ENCODE results near the gene ZMYND10. TPM values are rescaled to one million over a fixed set of nuclear protein-coding genes. Genes with fewer than 3 reads are reported as not detected.

ZMYND10 gene
- total RNA-seq, 1 experiment from 2014 or later: 0.30 TPM

DNA sequence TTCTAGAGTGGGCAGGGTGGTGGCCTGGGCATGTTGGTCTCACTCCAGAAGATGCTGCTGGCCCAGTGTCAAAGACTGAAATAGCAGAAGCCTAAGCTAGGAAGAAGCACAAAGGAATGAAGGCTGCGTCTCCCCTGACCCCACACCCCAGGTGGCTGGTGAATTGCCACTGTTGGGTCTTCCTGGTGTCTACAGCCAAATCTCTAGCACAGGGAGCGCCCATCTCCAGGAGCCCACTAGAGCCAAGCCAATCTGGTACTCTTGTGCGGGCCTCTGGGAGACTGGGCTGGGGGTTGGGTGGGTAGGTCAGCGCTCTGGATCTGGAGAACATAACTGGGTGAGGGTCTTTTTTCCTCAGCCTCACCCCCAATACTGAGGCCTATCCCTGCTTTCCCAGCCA is 18.4 kb downstream of the ZMYND10 start:
- DNase-seq (ENCODE audit: extremely low read depth, low read depth): no peak

DNA sequence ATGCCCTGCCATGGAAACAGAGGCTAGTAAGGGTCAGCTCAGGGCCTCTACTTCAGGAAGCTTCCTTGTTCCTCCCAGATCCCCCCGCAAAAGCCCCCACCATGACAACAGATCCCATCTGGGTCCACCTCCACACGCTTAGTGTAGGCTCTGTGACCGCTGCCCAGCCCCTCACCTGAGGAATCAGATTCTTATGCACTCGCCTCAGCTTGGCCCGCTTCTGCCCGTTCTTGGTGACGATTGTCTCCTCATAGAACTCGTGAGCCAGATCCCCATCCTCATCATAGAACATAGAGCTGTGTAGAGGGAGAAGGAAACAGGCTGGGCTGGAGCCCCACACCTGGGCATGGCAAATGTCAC is 19.4 kb downstream of the ZMYND10 start:
- DNase-seq (ENCODE audit: extremely low read depth, low read depth): no peak

DNA sequence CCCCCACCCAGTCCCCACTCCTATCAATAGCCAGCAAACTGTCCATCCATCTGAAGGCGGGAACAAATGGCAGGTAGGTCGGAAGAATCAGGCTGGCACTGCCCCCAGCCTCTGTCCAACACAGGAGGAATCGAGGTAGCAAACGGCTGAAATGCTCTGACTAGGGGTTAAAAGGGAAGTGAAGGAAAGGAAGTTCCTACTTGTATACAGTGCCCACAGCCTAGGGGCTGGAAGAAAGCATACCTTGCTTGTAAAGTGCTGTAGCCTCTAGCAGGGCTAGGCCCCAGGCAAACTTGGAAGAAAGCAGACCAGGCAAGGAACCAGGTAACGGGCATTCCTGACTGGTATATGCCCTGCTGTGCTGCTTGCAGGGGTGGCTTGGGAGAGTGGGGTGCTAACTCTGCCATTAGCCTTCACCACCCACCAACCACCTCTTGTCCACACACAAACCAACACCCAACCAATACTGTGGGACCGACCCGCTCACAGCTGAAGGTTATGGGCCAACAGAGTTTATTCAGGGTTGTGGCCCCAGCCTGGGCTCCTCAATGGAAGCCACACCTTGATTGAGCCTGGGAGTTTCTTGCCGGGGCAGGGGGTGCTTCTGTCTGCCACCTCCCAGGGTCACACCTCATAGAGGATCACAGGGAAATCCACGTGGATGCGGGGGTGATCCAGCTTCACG is 19.9 kb downstream of the ZMYND10 start:
- DNase-seq (ENCODE audit: extremely low read depth, low read depth): no peak

DNA sequence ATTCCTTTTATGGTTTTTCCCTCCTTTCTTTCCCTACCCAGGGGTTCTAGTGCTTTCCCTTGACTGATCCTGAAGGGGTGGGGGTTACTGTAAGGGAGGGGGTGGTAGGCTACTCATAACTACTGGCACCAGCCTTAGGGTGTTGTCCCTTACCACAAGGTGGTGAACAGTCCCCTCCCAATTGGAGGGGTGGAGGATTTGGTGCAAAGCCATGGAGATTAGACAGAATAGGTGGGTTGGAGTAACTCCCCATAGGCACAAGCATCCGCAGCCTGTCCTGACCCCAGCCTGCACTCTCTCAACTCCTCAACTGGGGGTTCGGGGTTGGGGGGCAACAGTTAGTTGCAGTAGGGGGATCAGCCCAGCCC is 20.4 kb downstream of the ZMYND10 start:
- DNase-seq (ENCODE audit: extremely low read depth, low read depth): no peak

DNA sequence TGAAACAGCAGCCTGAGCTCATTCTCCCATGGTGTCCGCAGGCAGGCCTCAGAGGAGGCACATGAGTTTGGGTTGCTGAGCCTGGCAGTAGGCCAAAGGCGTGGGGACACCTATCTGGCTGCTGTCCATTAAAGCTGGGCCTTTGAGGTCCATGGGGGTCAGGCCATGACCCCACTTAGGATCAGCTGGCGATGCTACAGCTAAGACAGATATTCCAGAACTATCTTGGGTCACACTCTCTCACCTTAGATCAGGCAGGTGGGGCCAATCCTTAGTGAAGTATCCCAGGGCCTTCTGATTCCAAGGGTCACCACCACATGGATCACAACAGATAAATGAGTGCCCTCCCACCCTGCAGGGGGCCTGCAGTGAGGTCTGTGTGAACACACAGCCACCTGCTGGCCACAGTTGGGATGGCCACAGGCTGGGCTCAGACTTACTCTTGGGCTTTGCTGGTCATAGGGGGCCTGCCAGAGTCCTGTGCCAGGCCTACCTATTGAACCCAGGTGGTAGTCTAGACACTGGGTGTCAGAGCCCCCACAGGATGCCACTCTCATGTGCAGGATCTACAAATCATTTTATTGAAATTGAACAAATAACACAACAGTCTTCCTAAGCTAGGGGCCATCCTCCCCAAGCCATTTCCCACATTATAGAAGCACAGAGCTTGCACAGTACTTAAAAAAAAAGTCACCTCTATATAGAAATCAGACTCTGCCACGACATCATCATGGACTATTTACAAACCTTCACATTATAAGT is 21.0 kb downstream of the ZMYND10 start:
- DNase-seq (ENCODE audit: extremely low read depth, low read depth): peak; percentile 54

DNA sequence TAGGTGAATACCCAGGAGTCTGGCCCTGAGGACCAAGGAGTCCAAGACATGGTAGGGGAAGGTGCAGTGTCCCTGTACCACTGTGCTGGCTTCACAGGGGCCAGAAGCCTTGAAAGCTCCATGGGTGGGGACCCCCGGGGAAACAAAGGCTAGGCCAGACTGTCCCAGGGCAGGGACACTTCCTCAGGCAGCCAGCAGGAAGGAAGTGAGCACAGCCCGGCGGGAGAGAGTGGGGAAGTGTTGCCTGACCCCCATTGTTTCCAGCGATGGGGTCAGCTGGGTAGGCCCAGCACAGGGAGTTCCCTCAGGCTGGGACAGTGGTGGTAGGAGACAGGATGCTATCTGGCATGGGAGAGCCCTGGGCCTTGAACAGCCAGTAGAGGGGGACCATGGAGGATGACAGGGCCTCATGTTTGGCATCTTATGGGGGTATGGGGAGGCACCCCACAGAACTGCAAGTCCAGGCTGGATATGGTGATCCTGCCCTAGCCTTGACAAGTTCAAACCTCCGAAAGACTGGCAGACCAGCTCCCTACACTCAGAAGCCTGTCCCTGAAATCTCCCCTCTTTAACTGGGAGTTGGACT is 21.8 kb downstream of the ZMYND10 start:
- DNase-seq (ENCODE audit: extremely low read depth, low read depth): no peak

DNA sequence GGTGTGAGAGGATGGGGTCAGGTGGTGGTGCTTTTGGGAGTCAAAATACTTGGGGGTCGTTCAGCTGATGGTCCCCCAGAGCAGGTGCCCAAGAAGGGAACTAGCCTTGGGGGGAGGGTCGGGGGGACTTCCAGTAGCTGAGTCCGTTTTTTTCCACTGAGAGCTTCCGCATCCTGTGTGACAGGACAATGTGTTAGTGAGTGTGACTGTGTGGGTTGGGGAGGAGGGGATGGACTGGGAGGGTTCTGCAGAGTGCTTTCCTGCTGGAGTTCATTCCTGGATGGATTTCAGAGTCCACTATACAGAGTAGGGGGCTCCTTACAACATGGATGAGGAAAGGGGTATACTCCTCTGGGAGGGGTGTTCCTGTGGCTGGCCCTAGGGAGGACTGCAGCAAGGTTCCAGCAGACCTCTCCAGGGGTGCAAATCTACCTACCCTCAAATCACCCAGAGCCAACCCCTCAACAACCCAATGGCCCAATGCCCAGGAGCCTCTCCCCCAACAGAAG is 22.4 kb downstream of the ZMYND10 start:
- DNase-seq (ENCODE audit: extremely low read depth, low read depth): no peak

DNA sequence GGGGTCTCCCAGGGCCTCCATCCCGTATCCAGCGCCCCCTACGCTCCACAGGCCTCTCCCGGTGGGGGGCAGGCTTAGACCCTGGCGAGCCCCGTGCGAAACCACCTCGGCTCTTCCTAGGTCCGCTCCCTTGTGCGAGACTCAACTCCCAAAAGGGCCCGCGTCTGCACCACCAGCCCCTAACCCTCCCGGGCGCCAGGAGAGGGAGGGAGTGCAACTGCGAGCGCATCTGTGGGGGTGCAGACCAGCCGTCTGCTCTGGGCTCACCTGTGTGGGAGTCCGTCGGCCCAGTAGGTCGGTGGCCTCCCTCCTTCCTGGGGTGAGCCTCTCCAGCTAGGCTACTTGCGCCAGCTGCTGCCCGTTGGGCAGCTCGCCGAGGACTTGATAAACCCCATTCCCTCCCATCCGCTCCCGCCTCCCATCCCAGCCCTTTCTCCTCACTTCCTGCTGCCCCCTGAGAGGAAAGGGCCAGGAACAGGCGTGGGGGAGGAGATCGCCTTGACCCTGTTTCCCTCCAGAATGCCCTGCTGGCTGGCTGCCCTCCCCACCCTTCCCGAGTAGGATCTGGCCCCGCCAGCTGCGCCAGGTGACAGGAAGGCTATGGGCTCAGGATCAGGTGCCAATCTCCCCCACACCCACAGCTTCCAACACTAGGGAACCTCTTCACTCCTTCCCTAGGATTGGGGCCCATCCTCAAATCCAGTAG is 23.0 kb downstream of the ZMYND10 start, which contains the start of gene HYAL2:
TSS of gene HYAL2 (minus strand) at position 360 of the 706 bp plus-strand sequence. CDS start 2,256 bp downstream, outside the sequence.
- DNase-seq (ENCODE audit: extremely low read depth, low read depth): no peak

DNA sequence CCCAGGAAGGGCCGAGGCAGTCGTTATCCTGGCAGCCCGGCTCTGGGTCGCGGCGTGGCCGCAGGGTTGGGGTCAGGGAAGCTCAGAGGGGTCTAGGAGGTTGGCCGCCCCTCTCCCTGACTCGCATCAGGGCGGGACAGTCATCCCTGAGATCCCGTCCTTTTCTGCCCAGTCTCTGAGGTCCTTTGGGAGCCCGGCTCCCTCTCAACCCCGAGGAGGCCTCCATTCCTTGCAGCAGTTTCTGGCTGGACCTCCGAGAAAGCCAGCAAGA is 23.5 kb downstream of the ZMYND10 start:
- DNase-seq (ENCODE audit: extremely low read depth, low read depth): no peak

DNA sequence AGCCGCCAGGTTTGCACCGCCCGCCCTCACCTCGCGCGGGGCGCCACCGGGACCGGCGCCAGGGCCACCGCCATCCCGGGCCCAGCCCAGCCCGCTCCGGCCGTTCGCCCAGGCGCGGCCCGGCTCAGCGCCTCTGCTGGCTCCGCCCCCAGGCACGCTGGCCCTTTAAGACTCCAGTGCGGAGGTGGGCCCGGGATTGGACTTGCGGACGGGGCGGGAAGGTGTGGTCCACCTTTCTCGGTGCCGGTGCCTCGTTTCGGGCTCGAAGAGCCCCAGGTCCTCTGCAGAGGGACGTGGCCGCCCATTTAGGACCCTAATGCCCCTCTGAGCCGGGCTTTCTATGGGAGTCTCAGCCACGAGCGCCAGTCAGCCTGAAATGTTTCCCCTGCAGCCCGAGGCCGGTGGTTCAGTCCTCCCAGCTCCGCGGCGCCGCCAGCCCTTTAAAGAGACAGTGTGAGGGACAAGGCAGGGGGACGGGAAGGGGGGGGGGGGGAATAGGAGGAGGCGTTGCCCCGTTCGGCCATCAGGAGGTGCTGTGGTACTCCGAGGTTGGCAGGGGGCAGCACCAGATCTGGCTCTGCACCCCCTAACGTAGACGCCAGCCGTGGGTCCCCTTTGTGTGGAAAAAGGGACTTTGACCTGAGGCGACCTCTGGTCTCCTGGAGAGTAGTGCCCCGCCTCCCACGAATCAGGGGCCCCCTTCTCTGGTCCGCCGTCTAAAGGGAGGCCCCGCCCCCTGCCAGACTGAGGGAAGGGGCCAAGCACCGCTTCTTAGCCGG is 24.0 kb downstream of the ZMYND10 start:
- peak; percentile 77 for DNase-seq (ENCODE audit: extremely low read depth, low read depth)

DNA sequence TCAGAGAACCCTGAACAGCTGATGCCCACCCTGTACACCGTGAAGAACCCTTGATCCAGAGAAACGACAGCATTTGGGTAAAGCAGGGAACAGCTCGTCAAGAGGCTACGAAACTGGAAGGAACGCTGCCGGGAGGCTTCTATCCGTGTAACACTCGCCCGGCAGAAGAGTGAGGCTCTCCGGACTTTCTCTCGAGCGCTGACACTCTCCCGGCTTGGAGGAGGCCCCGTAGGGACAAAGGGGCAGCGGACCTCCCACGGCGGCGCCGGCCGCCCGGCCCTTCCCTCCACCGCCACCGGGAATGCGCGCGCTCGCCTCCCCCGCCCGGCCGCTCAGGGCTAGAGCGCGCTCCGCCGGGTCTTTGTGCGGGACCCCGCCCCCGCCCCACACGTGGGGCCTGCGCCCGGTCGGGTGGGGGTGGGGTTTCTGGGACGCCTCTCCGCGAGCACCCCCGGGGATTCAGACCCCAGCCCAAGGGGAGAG is 24.6 kb downstream of the ZMYND10 start:
- peak; percentile 56 for DNase-seq (ENCODE audit: extremely low read depth, low read depth)

DNA sequence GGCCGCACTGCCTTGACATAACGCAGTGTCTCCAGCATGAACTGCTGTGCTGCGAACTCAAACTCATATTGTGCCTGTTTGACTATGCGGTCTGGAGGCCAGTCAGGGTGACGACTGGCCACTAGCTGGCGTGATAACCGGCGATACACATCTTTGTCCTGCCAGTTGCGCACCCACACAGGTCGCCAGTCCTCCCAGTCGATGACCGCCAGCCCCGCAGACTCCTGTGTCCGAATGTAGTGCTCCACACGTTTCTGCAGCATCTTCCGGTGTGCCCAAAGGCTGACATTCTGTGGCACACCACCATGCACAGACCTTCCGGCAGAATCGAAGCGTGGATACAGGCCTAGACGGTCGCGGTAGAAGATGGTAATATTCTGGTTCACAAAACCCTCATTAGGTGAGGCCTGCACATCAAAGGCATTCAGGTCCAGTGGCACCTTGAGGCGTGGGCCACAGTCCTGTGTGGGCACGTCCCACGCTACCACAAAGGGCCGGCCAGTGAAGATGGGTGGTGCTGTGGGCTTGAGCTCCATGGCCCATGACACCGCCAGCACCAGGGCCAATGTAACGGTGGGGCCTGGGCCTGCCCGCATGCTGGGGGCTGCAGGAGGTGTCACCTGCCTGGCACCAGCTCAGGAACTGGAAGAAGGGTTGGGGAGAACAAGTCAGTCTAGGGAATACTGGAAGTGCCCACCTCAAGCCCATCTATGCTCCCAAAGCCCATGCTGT is 25.5 kb downstream of the ZMYND10 start:
- no peak for DNase-seq (ENCODE audit: extremely low read depth, low read depth)

DNA sequence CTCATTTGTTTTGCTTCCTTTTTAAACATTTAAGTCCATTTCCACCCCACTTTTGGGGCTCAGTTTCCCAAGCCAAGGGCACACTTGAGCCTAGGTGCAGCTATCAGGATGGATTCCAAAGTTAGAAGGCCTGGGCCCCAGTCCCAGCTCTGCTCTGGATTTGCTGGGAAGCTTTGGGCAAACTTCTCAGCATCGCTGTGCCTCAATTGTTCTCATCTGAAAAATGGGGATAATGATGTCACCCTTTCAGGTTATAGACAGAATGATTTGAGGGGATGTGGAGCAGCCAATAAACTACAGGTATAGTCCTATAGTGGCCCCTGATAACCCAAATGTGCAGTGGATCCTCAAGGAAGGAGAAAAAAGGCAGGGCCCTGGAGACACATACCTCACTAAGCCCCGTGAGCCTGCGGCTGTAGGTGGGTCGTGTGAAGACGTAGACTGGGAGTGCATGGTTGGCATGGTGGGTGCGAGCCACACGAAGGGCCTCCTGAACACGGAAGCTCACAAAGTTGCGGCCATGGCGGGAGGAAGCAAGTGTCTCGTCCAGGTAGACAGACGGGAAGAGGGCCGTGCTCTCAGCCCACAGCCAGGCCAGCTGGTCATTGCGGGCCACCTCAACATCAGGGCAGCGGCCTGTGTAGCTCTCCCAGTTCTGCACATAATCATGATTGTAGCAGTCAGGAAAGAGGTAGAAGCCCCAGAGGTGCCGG is 26.2 kb downstream of the ZMYND10 start:
- no peak for DNase-seq (ENCODE audit: extremely low read depth, low read depth)

DNA sequence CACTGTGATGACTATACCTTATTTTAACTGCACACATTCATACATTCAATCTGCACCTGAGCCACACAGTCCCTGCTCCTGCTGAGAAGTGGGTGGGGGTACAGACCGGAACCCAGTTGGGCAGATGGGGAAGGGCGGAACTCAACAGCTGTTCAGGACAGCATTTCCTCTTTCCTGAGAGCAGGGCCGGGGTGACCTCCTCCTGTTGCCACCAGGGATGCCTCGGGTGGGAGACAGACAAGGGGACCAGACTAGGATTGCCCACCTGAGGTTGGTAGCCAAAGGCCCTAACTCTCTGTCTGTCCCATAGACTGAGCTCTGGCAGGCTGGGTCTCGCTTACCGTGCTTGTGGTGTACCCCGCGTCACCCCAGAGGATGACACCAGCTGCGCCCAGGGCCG is 26.9 kb downstream of the ZMYND10 start:
- DNase-seq (ENCODE audit: extremely low read depth, low read depth): no peak

DNA sequence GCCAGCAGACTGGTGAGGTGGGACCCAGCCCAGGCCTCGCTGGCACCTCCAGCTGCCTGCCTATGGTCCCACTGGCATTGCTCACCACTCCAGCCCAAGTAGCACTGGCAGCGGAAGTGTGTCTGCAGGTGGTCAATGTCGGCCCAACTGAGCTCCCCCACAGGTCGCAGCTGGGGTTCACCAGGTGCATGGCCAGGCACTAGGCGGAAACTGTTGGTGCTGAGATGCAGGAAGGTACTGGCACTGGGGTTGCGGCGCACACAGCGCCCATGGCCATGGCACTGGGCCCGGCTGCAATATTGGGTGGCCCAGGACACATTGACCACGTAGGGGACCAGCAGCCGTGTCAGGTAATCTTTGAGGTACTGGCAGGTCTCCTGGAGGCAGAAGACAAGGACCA is 27.4 kb downstream of the ZMYND10 start:
- DNase-seq (ENCODE audit: extremely low read depth, low read depth): no peak

DNA sequence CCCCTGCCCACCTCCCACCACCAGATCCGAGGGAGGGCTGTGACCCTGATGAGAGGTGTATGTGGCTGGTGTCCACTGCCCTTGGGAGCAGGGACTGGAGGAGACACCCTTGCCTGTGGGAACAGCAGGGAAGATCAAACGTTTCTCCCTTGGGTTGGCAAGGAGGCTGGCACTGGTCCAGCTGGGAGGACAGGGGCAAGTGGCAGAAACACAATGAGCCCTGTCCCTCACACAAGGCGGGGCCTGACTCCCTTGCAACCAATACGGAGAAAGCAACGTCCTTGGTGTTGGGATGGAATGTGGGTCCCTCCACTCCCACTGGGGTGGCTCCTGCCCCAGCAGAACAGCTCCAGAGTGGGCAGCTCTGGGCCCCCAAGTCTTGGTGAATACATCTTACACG is 28.2 kb downstream of the ZMYND10 start:
- no peak for DNase-seq (ENCODE audit: extremely low read depth, low read depth)

DNA sequence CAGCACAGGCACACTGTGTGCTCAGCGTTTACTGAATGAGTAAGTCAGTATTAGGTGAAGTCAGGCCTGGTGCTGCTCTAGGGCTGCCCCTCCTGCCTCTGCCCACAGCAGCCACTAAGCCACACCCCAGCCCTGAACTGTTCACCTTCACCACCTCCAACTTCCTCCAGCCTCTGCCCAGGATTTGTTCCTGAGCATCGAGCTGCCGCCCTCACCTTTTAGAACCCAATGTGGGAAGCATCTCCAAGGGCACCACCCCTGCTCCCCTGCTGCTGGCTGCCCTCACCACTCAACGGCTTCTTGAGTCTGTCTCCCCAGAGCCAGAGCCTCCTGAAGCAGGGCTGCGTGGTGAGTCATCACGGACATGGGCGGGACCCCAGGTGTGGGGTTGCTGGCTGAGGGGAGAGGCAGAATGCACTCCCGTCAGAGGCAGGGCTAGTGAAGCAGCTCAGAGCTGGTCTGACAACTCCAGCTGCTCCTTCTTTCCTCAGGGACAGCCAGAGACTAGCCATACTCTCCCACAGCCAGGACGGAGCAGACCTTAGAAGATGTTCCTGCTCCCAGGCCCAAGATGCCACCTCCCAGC is 28.8 kb downstream of the ZMYND10 start:
- DNase-seq (ENCODE audit: extremely low read depth, low read depth): no peak

DNA sequence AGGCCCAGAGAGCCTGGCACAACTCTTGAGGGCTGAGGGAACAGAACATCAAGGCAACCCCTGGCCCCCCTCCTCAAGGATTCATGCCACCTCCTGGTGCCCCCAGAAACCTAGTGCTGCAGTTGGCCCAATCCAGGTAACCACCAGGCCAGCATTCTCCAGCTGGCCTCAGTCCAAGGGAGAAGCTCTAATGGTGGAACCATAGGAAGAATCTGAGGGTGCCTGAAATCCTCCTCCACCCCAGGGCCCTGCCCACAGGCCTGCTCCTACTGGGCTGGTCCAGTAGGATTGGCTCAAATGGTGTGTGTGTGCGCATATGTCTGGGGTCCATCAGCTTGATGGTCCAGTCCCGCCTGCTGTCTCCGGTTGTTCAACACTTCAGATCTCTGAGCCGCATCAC is 30.7 kb downstream of the ZMYND10 start:
- DNase-seq (ENCODE audit: extremely low read depth, low read depth): no peak

DNA sequence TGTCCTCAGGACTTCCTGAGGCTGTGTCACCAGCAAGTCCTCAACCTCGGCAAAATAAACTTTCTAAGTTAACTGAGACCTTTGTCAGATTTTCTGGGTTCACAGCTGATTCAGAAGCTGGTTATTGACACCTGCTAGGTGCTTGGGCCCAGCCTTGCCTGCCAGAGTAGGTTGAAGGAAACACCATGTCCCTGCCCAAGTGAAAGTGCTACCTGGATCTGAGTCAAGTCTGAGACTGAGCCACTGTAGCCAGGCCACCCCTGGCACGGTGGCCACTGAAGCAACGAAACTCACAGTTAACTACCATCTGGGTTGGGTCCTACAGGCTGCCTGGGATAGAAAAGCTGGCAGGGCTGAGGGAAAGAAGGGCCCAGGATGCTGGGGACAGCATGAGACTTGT is 31.2 kb downstream of the ZMYND10 start:
- DNase-seq (ENCODE audit: extremely low read depth, low read depth): no peak

All from NCI-H460 (cell line).